Endodermal cell (in vitro differentiated cells): Measurements from ENCODE around the gene UTP15. TPM values are rescaled to one million over a fixed set of nuclear protein-coding genes. Genes with fewer than 3 reads are reported as not detected.

ENCODE experiments used
- DNase-seq: peaks from one replicate; pipeline ENCODE4 v3.0.0-alpha.2; 2017
- H3K27ac ChIP-seq: 2 replicates; pipeline ENCODE4 v1.5.1; 2013; ENCODE audit warnings: mild to moderate bottlenecking, low read depth, low read length, moderate library complexity
- H3K27me3 ChIP-seq: 2 replicates; pipeline ENCODE4 v1.6.1; 2013; ENCODE audit warnings: mild to moderate bottlenecking, low read length, moderate library complexity; ENCODE audit not compliant: insufficient read depth, control insufficient read depth, poor library complexity, severe bottlenecking
- H3K36me3 ChIP-seq: 2 replicates; pipeline ENCODE4 v1.7.0; 2013; ENCODE audit warnings: mild to moderate bottlenecking, low read length, moderate library complexity; ENCODE audit not compliant: control insufficient read depth, insufficient read depth
- H3K4me1 ChIP-seq: one replicate; pipeline ENCODE4 v1.7.0; 2013; ENCODE audit warnings: low read length; ENCODE audit not compliant: control insufficient read depth, insufficient read depth
- H3K4me3 ChIP-seq: 2 replicates; pipeline ENCODE4 v1.5.1; 2013; ENCODE audit warnings: mild to moderate bottlenecking, low read length, moderate library complexity
- H3K9ac ChIP-seq: 2 replicates; pipeline ENCODE4 v1.6.1; 2013; ENCODE audit warnings: mild to moderate bottlenecking, low read length, moderate library complexity; ENCODE audit not compliant: poor library complexity, severe bottlenecking; ENCODE audit errors: extremely low read depth
- H3K9me3 ChIP-seq: 2 replicates; pipeline ENCODE4 v1.6.1; 2013; ENCODE audit warnings: mild to moderate bottlenecking, low read length, moderate library complexity; ENCODE audit not compliant: control insufficient read depth
- H3K27ac Mint-ChIP-seq: 2 replicates; pipeline ENCODE4 v1.8.0; 2020; ENCODE audit warnings: mixed read lengths
- H3K27me3 Mint-ChIP-seq: 2 replicates; pipeline ENCODE4 v1.8.0; 2021; ENCODE audit warnings: mild to moderate bottlenecking, mixed read lengths; ENCODE audit not compliant: insufficient read depth
- H3K36me3 Mint-ChIP-seq: 2 replicates; pipeline ENCODE4 v1.8.0; 2020; ENCODE audit warnings: low read depth, mixed read lengths
- H3K4me1 Mint-ChIP-seq: 2 replicates; pipeline ENCODE4 v1.8.0; 2020; ENCODE audit warnings: mixed read lengths
- H3K4me3 Mint-ChIP-seq: 2 replicates; pipeline ENCODE4 v1.8.0; 2020; ENCODE audit warnings: mild to moderate bottlenecking, moderate library complexity, mixed read lengths
- H3K9me3 Mint-ChIP-seq: 2 replicates; pipeline ENCODE4 v1.8.0; 2020; ENCODE audit warnings: mild to moderate bottlenecking, mixed read lengths
- CTCF ChIP-seq: fragments of 200-600 bp; sonication (generic); conservative IDR thresholded peaks from 2 replicates; pipeline ENCODE4 v1.5.0; 2021; ENCODE audit warnings: antibody characterized with exemption, mild to moderate bottlenecking
- WGBS, 2 experiments: methylation state at CpG; one replicate each; pipeline versions ENCODE4 v1.1.5 to v1.1.7; 2013; ENCODE audit warnings: missing lambda C conversion rate in 2 of 2, mixed read lengths in 1 of 2; ENCODE audit not compliant: insufficient coverage in 1 of 2, insufficient read length in 1 of 2; 5-methylcytosine and 5-hydroxymethylcytosine counted together
- total RNA-seq, 2 donors: library from RNA; stranded (reverse); fragmentation: NEBNext Ultra II Directional in 1 of 2; extraction: Animal tissue kit (Norgen Biotek cat#: 25700) in 1 of 2; gene quantifications; 2 replicates in 1 of 2; 3 replicates in 1 of 2; pipeline ENCODE4 v1.2.1, GENCODE V29; 2021

The UTP15 gene
- total RNA-seq, 2 donors from 2014 or later: 24.7 to 28.3 TPM

GRCh38 chr5:73528248-73528647, 37.3 kb upstream of the UTP15 start:
- no peaks in the 10 kb centered on the region for H3K27me3 ChIP-seq
- WGBS, 2 experiments: 86% methylated on average over 3 of the region's 3 CpGs; no CpG with 5 or more reads in 1 of the 2 experiments
- Mint-ChIP-seq H3K27me3 (no peaks in the 10 kb centered on the region), H3K27ac (no peak overlapping the region), H3K4me3 (no peak overlapping the region), H3K4me1 (no peaks in the 10 kb centered on the region), H3K36me3 (peaks cover 5% of the 10 kb centered on the region), H3K9me3 (peaks cover 22% of the 10 kb centered on the region)
- no peak overlapping the region for H3K4me3 ChIP-seq
- no peak overlapping the region for H3K27ac ChIP-seq
- TF ChIP-seq CTCF: no peak
- no peak overlapping the region for H3K9ac ChIP-seq
- no peaks in the 10 kb centered on the region for H3K4me1 ChIP-seq
- H3K36me3 ChIP-seq: no peaks in the 10 kb centered on the region
- no peak for DNase-seq
- peaks cover 26% of the 10 kb centered on the region for H3K9me3 ChIP-seq

- Mint-ChIP-seq H3K36me3 (peaks cover 5% of the 10 kb centered on the region), H3K4me1 (no peaks in the 10 kb centered on the region), H3K9me3 (peaks cover 30% of the 10 kb centered on the region), H3K27ac (no peak overlapping the region), H3K27me3 (no peaks in the 10 kb centered on the region), H3K4me3 (no peak overlapping the region)
- Histone ChIP-seq H3K4me3 (no peak overlapping the region), H3K27ac (no peak overlapping the region), H3K36me3 (no peaks in the 10 kb centered on the region), H3K4me1 (no peaks in the 10 kb centered on the region), H3K9ac (no peak overlapping the region), H3K27me3 (no peaks in the 10 kb centered on the region), H3K9me3 (peaks cover 33% of the 10 kb centered on the region)
- TF ChIP-seq CTCF: no peak
- DNase-seq: no peak
- 100% methylated on average over 1 of the region's 1 CpG; no CpG with 5 or more reads in 1 of the 2 experiments for WGBS, 2 experiments
Measured at GRCh38 chr5:73529081-73529480, 36.5 kb upstream of the UTP15 start.

- Histone ChIP-seq H3K9me3 (peaks cover 53% of the 10 kb centered on the region), H3K36me3 (no peaks in the 10 kb centered on the region), H3K9ac (no peak overlapping the region), H3K27ac (no peak overlapping the region), H3K4me3 (peak overlapping the region; percentile 54), H3K27me3 (no peaks in the 10 kb centered on the region), H3K4me1 (no peaks in the 10 kb centered on the region)
- Mint-ChIP-seq H3K36me3 (peaks cover 5% of the 10 kb centered on the region), H3K27ac (no peak overlapping the region), H3K9me3 (peaks cover 49% of the 10 kb centered on the region), H3K4me1 (no peaks in the 10 kb centered on the region), H3K4me3 (no peak overlapping the region), H3K27me3 (peaks cover 2% of the 10 kb centered on the region)
- 93 to 100% methylated on average over 1 of the region's 1 CpG for WGBS, 2 experiments
- no peak for TF ChIP-seq CTCF
- no peak for DNase-seq
Measured at GRCh38 chr5:73531356-73531755, 34.2 kb upstream of the UTP15 start.
